Activated gamma-delta T cell treated with Interleukin-2 at 50 U/mL for 16 hours (primary cell): Measurements from ENCODE around the gene BRPF3.

ENCODE experiments used
- DNase-seq: peaks from one replicate; pipeline ENCODE4 v3.0.0-alpha.2; 2020

Gene BRPF3

GRCh38 chr6:36235309-36235708 lies 38.8 kb downstream of the BRPF3 start:
- no peak for DNase-seq

DNA sequence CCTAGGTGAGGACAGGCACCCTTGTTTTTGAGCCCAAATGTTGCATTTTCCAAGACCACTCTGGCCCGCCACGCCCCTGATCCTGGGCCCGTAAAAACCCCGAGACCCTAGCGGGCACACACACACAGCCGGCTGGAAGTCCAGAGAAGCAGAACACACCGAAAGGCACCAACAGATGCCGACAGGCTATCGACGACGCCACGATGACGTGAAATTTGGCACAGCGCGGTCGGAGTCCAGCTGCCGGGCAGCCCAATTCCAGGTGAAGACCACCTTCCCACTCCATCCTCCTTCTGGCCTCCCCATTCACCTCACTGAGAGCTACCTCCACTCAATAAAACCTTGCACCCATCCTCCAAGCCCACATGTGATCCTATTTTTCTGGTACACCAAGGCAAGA lies 39.3 kb downstream of the BRPF3 start:
- DNase-seq, result no peak

DNA sequence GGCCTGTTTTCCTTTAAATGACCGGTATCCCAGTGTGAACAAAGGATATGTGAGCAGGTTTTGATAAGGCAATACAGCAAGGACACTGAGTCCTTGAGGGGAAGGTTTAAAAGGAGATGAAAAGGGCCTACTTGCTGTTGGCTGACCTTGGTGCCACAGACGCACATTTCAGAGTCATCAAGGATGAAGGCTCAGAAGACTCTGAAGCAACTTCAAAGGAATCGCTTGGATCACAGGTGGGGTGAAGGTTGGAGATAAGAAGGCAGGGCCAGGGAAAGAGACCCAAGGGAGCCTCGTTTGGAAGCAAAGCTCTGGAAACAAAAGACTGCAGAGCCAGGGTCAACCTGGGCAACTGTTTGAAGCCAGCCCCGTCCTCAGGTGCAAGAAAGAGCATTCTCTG lies 43.2 kb downstream of the BRPF3 start:
- DNase-seq, result no peak

- no peak for DNase-seq
Measured at GRCh38 chr6:36241728-36242127, 45.2 kb downstream of the BRPF3 start.

- DNase-seq, result no peak
Measured at GRCh38 chr6:36242161-36242560, 45.6 kb downstream of the BRPF3 start.

DNA sequence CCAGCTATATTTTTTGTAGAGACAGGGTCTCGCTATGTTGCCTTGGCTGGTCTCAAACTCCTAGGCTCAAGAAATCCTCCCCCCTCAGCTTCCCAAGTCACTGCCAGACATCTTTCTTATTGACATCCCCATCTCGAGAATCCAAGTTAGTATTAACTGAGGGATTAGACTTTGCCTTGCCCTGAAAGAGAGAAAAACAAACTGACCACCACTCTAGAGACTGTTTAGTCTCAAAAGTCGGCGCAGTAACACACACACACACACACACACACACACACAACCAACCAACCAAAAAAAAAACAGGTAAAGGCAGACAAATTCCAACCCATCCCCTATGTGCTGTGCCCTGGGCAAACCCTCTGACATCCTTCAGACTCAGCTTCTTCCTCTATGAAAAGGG lies 46.1 kb downstream of the BRPF3 start:
- DNase-seq, result no peak

DNA sequence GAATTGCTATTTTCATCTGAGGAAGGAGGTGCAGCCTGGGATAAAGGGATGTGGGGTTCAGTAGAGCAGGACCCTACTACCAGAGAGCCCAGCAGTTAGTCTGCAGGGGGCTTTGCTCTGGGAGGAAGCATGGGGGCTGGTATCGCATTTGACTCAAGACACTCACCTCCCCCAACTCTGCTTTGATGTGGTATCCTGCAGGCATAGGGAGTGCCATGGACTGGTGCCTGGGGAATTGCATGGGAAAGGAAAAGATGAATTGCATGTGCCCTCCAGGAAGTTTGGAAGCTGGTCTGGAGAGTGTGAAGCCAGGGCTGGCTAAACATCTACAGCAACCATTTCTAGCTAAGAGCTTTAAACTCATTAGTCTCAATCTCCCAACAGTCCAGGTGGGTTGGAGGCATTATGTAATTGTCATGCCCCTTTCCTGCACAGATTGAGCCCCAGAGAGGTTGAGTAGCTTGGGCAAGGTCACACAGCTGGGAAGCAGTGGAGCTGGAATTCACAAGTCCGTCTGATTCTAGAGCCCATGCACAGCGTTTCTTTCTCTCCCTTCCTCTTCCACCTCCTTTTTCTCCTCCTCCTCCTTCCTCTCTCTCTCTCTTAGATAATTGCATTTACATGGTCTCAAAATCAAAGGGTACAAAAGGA lies 47.1 kb downstream of the BRPF3 start:
- no peak for DNase-seq

GRCh38 chr6:36244641-36245280 lies 48.2 kb downstream of the BRPF3 start:
- DNase-seq, result no peak

- DNase-seq, result no peak
Measured at GRCh38 chr6:36245572-36246061, 49.1 kb downstream of the BRPF3 start.

DNA sequence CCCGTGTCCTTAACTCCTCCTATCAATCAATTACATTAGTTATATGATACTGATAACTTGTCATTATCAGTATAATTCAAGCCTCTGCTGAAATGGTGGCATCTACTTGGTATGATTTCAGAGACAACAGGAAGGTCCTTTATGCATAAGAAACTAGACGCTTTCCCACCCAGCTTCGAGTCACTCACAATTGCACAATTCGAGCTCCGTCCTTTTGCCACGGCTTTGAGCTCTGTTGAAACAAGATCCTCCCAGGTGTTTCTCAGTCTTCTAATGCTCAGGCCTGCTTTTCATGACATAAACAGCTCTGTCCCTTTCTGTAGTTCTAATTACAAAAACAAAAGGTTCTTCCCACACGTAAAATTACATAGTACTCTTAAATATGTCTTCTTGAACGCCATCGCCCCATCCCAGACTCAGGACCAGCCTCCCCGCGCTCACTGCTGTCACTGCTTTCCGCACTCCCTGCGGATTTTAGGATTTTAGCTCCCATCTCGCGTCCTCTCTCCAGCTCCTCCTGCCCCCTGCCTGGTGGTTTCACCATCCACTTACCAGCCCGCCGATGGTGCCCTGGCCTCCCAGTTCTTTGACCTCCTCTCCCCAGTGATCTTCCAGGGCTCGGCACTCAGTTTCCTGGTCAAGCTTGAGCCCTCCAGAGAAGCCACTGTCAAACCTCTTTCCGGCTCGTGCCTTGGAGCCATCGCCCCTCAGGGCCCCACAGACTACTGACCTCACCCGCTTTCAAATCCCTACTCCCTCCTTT lies 50.1 kb downstream of the BRPF3 start:
- no peak for DNase-seq

DNA sequence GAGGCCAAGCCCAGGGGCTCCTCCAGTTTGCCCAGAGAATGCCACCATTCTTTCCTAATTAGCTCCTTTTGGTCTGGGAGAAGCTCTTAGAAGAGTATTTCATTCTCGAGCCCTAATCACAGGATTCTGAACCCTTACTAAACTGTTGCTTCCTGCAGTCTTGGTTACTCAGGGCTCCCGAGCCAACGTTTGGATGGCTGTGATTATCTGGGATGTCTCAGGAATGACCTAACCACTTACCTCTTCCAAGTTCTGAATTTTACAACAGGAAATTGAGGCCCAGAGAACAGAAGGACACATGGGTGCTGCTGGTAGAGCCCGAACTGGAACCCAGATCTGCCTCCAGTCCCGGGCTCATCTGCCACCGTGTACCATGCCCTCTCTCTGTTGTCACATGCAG lies 51.1 kb downstream of the BRPF3 start:
- no peak for DNase-seq

- DNase-seq, result no peak
Measured at GRCh38 chr6:36248980-36249379, 52.4 kb downstream of the BRPF3 start.

- DNase-seq, result no peak
Measured at GRCh38 chr6:36249536-36249935, 53.0 kb downstream of the BRPF3 start.

- DNase-seq, result no peak
Measured at GRCh38 chr6:36252005-36252404, 55.5 kb downstream of the BRPF3 start.

DNA sequence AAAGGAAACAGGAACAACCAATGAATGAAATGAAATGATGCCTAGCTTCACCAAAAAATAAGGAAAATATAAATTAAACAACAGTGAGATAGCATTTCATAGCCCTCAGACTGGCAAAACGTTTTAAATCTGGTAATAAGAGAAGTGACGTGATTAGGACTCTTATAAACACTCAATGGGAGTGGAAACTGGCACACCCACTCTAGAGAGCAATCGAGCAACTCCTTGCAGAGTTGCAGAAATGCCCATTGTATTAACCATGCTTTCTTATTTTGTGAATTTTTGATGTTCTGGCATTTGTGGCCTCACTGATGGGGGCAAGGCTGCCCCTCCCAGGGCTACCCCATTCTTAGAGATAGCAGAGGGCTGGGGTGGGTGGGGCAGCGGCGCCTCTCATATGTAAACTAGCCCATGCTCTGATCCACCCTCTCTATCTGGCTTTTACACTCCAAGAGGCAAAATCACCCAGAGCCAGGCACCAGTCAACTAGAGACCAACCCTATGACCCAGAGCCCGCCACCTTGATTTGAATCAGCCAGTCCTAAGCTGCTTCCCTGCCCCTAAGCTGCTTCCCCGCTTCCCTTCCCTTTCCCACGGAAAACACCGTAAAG lies 67.0 kb downstream of the BRPF3 start:
- DNase-seq, result no peak

DNA sequence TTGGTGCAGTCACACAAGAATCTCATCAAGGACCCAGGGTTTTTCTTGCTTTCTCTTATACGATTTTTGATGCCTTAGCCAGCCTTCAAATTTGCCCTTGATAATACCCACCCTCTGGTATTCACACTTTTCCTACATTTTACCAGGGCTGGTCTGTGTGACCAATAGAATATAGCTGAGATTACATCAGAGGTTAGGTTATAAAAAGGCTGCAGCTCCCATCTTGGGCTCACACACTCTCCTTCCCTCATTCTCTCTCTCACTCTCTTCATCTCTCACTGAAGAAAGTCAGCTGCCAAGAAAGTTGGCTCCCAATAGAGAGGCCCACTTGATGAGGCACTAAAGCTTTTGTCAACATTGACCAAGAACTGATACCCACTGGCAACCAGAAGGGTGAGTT lies 69.2 kb downstream of the BRPF3 start:
- no peak for DNase-seq

- no peak for DNase-seq
Measured at GRCh38 chr6:36266913-36267644, 70.5 kb downstream of the BRPF3 start.

DNA sequence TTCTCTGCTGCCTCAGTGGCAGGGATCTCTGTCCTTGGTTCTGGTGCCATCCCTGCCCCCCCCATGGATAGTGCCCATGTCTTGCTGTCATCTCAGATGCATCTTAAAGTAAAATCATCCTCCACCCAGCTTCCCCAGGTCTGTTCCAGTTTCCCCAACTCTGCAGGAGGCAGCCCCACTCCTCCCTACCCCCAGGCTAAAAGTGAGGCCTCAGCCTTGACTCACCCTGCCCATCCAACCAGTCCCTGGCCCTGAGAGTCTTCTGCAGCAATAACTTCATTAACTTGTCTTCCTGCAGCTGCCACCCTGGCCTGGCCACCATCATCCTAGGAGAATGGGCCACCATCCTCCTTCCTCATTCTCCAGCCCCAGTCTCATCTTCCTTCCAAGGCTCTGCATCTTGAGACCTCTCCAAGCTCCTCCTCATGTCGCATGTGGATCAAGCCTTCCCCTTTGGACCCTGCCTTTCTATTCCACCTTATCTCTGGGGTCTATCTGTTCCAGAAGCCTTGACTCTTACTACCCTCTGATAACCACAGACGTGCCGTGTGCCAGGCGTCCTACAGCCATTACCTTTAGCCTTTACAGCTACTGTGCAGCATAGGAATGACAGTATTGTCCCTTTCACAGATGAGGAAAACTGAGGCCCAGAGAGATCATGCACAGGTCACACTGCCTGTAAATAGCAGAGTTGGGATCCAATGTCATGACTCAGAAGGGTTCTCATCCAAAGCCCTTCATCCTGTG lies 71.4 kb downstream of the BRPF3 start:
- DNase-seq, result no peak

DNA sequence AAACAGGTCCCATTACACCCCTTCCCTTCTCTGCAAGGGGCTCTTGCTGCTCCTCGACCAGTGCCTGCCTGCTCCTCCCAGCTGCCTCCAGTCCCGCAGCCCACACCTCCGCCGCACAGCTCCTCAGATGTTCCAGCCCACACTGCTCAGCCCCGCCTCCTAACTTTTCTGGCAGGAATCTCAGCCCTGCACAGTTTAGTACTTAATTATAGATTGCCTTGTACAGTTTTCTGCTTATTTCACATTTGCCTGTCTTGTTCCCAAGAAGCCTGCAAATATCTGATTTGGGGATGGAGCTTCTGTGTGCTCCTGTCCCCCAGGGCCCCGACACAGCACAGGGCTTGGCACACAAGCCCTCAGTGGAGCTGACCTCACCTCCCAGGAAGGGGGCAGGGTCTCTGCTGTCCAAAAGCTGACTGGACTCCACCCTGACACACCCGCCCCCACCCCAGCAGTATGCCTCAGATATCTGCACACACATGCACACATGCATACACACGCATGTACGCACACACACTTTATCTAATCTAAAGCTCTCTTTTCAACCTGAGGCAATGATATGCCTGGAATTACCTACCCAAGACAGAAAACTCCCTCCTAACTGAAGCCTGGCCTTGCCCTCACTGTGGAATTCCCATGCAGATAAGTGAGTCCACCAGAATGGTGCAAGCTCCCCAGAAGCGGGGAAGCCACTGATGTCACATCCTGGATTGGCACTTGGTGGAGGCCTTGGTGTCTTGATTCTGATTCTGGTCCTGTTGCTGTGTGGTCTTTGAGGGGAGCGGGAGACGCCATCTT lies 72.1 kb downstream of the BRPF3 start:
- DNase-seq, result no peak

DNA sequence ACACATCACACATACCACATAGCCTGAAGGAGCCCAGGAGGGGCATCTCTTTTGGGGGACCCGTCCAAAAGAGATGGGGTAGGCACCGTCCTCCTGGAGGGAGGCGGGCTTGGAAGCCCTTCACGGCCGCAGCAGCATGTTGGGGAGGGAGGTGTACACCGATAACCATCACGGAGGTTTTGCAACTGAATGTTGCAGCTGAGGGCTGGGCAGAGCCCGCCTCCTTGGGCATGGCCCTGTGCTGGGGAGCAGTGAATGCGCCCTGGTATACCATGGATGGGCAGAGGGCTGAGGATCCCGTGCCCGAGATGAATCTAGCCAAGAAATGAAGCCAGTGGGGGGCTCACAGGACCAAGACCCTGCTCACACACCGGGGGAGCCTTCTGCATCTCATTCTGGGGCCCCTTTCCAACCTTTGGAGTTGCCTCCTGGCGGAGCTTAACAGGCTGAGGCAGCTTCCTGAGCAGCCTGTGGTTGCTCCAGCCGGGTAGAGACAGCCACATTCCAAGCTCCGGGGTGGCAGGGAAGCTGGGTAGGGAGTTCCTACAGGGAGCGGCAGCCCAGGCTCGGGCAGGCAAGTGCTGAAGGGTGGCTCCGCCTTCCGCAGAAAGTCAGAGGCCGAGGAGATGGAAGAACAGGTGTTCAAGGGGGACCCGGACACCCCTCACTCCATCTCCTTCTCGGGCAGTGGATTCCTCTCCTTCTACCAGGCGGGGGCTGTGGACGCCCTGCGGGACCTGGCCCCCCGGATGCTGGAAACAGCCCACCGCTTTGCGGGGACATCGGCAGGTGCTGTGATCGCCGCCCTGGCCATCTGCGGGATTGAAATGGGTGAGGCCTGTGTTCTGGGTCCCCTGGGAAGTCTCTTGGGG lies 73.5 kb downstream of the BRPF3 start, which contains the start of gene PNPLA1:
TSS of gene PNPLA1 (plus strand) at position 227 of the 872 bp plus-strand sequence. CDS start at position 627, 400 bp downstream.
- no peak for DNase-seq
